ENCODE results near the gene HCRT. TPM values are rescaled to one million over a fixed set of nuclear protein-coding genes. Genes with fewer than 3 reads are reported as not detected.
"Not testable (repeated sequence)": the region's sequence is repeated elsewhere in the genome, so short reads cannot be mapped to it uniquely, and the experiment has no call there.

Gene HCRT
- total and polyA plus RNA-seq, 12 donors, result not detected

- intact Hi-C loops (cut with DNase I), result no loop called here
- TF ChIP-seq CTCF (IDR thresholded peaks at IDR 0.05), result no peak
- Histone ChIP-seq H3K27ac (peak overlapping the region; percentile 57 to 97 (median 86)), H3K27me3 (no peaks in the 10 kb centered on the region), H3K4me3 (peak overlapping the region; percentile 69 to 100 (median 86)), H3K36me3 (peaks cover 0 to 33% (median 0%) of the 10 kb centered on the region in 9 donors), H3K9me3 (peaks cover 0 to 4% (median 0%) of the 10 kb centered on the region in 11 donors), H3K4me1 (peaks cover 8 to 59% (median 31%) of the 10 kb centered on the region in 9 donors)
- WGBS, 2 donors, result 4 to 6% methylated on average over 15 of the region's 15 CpGs
- DNase-seq (no peak), ATAC-seq (no peak)
These were observed 31.1 kb downstream of the HCRT start for GRCh38 chr17:42153919-42154742.

GRCh38 chr17:42146911-42147607 is 38.2 kb downstream of the HCRT start:
- H3K9me3 ChIP-seq, result no peaks in the 10 kb centered on the region
- no peaks in the 10 kb centered on the region for H3K27me3 ChIP-seq
- intact Hi-C loops (cut with DNase I), result no loop called here
- TF ChIP-seq CTCF (IDR thresholded peaks at IDR 0.05), result no peak
- no peak overlapping the region for H3K4me3 ChIP-seq
- no peak for ATAC-seq
- no peak overlapping the region for H3K27ac ChIP-seq
- 87 to 88% methylated on average over 13 of the region's 13 CpGs for WGBS, 2 donors
- peaks cover 5 to 48% (median 29%) of the 10 kb centered on the region in 9 donors for H3K4me1 ChIP-seq
- H3K36me3 ChIP-seq, result peaks cover 0 to 95% (median 8%) of the 10 kb centered on the region in 9 donors
- no peak for DNase-seq

GRCh38 chr17:42143138-42143537 is 42.1 kb downstream of the HCRT start:
- intact Hi-C loops (cut with DNase I); H3K4me3 ChIP-seq; ATAC-seq; DNase-seq; H3K27me3 ChIP-seq; H3K9me3 ChIP-seq: not testable (repeated sequence)
- H3K27ac ChIP-seq, result peak overlapping the region in 6 of 10 donors; percentile 36 to 70 (median 50)
- 92 to 94% methylated on average over 4 of the region's 4 CpGs for WGBS, 2 donors
- peaks cover 0 to 84% (median 8%) of the 10 kb centered on the region in 9 donors for H3K36me3 ChIP-seq
- peaks cover 24 to 59% (median 48%) of the 10 kb centered on the region in 9 donors for H3K4me1 ChIP-seq

GRCh38 chr17:42142371-42142896 is 42.8 kb downstream of the HCRT start:
- 43 to 58% methylated on average over 7 of the region's 7 CpGs for WGBS, 2 donors
- peaks cover 24 to 66% (median 54%) of the 10 kb centered on the region in 9 donors for H3K4me1 ChIP-seq

More at GRCh38 chr17:42142371-42142896, 42.8 kb downstream of the HCRT start:
- ATAC-seq, result peak; percentile 12 to 90 (median 74)
- no peak for TF ChIP-seq CTCF (IDR thresholded peaks at IDR 0.05)
- Histone ChIP-seq H3K4me3 (no peak overlapping the region), H3K27ac (peak overlapping the region in 8 of 10 donors; percentile 25 to 70 (median 44)), H3K9me3 (no peaks in the 10 kb centered on the region), H3K36me3 (peaks cover 0 to 79% (median 8%) of the 10 kb centered on the region in 9 donors), H3K27me3 (no peaks in the 10 kb centered on the region)
- intact Hi-C loops (cut with DNase I), result no loop called here
- no peak for DNase-seq

Data from heart right ventricle (tissue), 16 donors.